PC-9 (cell line): ENCODE data around the gene MTARC2.

ENCODE experiments used
- EZH2 ChIP-seq: fragments of 200-600 bp; sonication (generic); IDR thresholded peaks from 2 replicates; pipeline ENCODE4 v1.8.0; 2017; ENCODE audit warnings: antibody characterized with exemption, low read depth
- TF ChIP-seq, protein P1 (sequence below): fragments of 200-600 bp; sonication (generic); conservative IDR thresholded peaks from 2 replicates; pipeline ENCODE4 v1.6.1; 2017; ENCODE audit warnings: mixed run types, antibody characterized with exemption, mild to moderate bottlenecking, moderate library complexity

GRCh38 chr1:220757441-220757840 is 9.3 kb downstream of the MTARC2 start:
- TF ChIP-seq, protein P1, sequence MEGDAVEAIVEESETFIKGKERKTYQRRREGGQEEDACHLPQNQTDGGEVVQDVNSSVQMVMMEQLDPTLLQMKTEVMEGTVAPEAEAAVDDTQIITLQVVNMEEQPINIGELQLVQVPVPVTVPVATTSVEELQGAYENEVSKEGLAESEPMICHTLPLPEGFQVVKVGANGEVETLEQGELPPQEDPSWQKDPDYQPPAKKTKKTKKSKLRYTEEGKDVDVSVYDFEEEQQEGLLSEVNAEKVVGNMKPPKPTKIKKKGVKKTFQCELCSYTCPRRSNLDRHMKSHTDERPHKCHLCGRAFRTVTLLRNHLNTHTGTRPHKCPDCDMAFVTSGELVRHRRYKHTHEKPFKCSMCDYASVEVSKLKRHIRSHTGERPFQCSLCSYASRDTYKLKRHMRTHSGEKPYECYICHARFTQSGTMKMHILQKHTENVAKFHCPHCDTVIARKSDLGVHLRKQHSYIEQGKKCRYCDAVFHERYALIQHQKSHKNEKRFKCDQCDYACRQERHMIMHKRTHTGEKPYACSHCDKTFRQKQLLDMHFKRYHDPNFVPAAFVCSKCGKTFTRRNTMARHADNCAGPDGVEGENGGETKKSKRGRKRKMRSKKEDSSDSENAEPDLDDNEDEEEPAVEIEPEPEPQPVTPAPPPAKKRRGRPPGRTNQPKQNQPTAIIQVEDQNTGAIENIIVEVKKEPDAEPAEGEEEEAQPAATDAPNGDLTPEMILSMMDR, result no peak
- no peak for TF ChIP-seq EZH2
